ENCODE measurements around the gene MS4A18.
A peak's percentile ranks its signal among the peaks of the same experiment; 100 is the strongest.
"Not testable (repeated sequence)": the region's sequence is repeated elsewhere in the genome, so short reads cannot be mapped to it uniquely, and the experiment has no call there.

MS4A18 gene

DNA sequence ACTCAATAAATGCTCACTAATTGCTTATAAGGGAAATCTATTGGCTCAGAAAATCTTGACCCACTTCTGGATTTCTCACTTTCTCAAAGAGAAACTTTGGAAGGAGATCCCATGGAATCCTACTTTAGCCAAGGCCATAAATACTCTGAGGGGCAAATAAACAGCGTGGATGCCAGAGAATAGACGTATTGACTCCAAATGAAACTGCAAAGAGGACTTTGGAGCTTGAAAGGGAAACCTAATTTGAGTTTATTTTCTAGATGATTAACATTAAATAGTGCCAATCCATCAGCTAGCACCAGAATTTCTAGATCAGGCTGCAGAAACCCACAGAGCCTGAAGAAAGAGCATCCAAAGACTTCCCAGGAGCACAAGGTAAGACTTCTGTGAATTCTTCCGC, at the start of gene MS4A18:
Gene MS4A18, plus strand, starts transcription at position 301 of the 400 bp plus-strand sequence.
- DNase-seq = no peak

- not testable (repeated sequence) for DNase-seq
These were observed 46.3 kb upstream of the MS4A18 start for GRCh38 chr11:60678231-60678630.

GRCh38 chr11:60679879-60680278, 44.6 kb upstream of the MS4A18 start:
- no peak for DNase-seq

- DNase-seq = no peak
These were observed 43.9 kb upstream of the MS4A18 start for GRCh38 chr11:60680455-60681119.

DNA sequence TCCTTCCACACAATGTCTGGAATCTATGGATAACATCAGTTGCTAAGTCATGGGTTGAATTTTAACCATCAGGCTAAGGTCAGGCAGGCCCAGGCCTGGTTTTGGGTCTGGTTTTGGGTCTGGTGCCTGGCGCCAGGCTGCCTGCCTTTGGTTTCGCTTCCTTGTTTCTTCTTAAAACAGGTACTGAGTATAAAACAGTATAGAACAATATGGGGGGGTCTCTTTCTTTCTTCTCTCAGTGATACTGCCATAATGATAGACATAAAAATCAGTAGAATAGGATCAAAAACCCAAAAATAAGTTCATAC, 40.0 kb upstream of the MS4A18 start:
- DNase-seq = not testable (repeated sequence)

DNA sequence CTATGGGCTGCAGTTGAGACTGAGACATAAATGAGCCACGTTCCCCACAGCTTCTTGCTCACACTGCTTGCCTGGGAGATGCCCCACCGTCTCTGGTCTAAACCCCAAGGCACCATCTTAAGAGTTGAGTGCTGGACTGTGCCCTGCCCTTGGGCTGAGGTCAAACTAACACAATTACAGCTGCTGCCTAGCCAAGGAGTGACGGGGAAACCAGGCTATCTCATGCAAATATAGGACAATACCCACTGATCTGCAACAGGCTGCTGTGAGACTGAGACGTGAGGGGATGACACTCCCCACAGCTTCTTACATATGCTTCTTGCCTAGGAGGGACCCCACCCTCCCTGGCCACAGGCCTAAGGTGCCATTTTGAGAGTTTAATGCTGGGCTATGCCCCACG, 32.9 kb upstream of the MS4A18 start:
- DNase-seq = no peak

- peak; percentile 91 for DNase-seq
These were observed 25.2 kb upstream of the MS4A18 start, which contains the start of gene MS4A8 for GRCh38 chr11:60699284-60699691. Gene MS4A8 (plus strand): TSS chr11:60699612. CDS start chr11:60700861, 1,249 bp downstream.

DNA sequence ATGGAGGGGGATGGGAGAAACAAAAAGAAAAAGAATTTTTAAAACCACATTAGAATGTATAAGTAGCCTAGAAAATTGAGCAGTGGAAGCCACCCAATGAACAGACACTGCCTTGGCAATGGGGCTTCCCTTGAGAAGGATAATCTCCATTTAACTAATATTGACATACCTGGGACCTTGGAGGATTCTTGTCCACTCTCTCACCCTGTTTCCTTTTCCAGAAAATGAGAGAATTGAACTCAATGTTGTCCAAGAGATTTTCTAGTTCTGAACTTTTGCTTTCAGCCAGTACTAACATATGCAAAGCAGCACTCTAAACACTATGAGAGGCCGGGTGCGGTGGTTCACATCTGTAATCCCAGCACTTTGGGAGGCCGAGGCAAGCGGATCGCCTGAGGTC, 24.6 kb upstream of the MS4A18 start:
- no peak for DNase-seq

DNA sequence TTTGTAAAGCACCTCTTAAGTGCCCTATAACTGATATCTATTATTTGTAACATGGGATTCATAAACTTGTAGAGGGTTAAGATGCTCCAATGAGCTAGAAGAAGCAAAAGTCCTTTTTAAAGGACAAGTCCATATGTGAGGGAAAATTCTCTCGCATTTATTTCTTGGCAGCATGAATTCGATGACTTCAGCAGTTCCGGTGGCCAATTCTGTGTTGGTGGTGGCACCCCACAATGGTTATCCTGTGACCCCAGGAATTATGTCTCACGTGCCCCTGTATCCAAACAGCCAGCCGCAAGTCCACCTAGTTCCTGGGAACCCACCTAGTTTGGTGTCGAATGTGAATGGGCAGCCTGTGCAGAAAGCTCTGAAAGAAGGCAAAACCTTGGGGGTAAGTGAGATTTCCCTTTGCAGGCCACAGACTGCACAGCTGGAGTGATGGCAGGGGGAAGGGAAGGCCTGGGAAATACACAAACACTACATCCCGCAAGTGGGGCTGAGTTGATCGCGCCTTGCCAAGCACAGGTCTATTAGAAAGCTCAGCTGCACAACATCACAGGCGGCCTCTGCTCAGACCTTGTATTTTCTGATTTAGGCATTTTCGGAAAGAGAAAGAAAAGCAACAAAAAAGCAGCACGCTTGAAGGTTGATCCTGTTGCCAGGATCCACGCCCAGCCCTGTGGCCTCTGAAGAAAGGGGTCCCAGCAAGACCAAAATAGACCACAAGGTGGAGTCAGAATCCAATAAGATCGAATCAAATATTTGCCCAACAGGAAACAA, 23.6 kb upstream of the MS4A18 start:
- peak; percentile 44 for DNase-seq

DNA sequence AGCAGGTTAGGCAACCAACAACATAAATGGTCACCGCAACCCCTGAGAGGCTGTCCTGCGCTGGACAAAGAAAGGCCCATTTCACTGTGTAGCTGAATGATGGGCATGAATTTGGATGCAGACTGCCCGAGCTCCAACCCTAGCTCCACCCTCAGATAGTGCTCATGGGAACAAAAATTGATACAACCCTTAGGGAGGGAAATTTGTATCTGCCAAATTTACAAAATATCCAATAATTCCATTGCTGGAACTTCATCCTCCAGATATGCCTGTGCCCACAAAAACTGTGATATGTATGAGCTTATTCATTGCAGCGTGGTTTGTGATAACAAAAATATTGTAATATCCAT, 23.1 kb upstream of the MS4A18 start:
- DNase-seq = no peak

GRCh38 chr11:60703374-60703773, 21.1 kb upstream of the MS4A18 start:
- no peak for DNase-seq

DNA sequence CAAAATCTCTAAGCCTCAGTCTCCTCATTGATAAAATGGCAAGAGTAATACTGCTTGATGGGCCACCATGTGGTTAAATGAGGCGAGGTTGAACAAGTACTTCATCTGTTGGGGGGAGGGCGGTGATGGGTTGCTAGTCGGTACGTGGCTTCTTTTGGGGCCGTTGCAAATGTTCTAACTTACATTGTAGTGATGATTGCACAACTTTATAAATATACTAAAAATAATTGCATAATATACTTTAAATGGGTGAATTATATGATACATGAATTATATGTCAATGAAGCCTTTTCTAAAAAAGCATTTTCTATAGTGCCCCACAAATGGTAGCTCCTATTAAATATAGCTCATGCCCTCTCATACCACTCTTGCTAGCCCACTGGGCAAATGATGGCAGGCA, 18.6 kb upstream of the MS4A18 start:
- no peak for DNase-seq

DNA sequence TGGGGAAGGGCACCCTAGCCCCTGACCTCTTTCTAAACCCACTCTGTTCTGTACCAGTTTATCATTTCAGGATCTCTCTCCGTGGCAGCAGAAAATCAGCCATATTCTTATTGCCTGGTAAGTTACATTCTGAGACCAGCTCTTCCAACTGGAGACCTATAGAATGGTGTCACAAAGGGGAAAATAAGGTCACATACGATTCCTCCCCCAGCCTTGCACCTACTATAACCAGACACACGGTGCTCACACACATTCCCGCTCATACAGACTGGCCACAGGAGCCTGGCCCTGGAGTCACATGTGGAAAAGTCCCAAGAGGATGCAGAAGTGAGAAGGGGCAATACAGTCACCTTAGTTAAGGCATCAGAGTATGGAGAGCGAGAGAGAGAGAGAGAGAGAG, 17.6 kb upstream of the MS4A18 start:
- no peak for DNase-seq

DNA sequence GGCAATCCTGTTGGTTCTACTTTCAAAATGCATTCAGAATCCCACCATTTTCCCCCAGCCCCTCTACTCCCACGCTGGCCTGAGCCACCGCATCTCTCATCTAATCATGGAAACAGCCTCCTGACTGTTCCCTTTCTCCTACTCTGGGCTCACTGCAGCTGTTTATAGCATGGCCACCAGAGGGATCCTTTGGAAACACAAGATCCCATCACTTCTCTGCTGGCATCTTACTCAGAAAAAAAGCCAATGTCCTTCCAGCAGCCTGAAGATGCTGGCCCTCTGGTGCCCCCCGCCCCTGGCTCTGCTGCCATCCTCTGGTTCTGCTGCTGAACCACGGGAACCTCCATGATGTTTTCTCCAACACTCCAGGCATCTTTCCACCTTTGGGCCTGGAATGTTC, 14.0 kb upstream of the MS4A18 start:
- DNase-seq = no peak

DNA sequence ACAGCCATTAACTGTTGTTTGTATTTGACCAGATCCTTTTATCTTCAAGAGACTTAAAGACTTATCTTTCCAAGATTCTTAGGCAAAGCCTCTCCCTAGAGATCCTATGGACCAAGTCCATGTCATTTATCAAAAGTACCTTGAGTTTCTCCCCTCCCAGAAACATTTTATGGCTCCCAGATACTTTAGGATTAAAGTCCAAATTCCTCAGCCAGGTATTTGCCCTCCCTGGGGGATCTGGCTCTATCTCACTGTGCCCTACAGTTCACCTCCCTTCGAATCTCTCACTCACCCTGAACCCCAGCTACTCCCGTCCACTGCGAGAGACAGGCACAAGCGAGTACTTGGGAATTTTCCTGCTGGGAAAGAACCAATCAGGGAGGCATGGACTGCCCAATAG, 13.2 kb upstream of the MS4A18 start:
- DNase-seq = no peak

DNA sequence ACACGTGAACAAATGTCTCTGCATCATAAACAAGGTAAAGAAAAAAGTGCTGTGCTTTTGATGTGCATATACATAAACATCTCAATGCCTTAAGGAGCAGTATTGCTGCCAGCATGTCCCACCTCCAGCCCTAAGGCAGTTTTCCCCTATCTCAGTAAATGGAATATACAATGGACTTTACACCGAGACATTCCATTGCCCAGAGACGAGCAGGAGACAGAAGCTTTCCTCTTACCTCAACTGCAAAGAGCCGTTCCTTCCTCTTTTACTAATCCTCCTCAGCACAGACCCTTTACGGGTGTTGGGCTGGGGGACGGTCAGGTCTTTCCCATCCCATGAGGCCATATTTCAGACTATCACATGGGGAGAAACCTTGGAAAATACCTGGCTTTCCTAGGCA, 11.1 kb upstream of the MS4A18 start:
- not testable (repeated sequence) for DNase-seq

DNA sequence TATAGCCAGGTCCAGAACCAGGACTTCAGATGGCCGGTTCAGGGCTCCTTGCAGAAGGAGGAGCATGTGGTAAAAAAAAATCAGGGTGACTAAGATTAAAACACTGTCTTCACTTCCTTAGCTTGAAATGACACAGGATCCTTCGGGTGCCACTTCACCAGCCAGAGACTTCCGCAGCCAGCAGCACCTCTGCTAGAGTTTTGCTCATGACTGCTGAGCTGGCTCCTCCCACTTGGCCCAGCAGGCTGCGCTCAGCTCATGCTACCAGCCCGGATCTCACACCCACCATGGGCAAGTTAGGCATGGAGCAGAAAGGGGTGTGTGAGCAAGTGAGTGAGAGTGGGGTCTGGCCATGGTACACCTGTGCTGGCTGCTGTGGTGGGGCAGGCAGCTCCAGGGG, 6.6 kb upstream of the MS4A18 start:
- DNase-seq = no peak

- no peak for DNase-seq
These were observed 5.8 kb upstream of the MS4A18 start for GRCh38 chr11:60718524-60719316.

DNA sequence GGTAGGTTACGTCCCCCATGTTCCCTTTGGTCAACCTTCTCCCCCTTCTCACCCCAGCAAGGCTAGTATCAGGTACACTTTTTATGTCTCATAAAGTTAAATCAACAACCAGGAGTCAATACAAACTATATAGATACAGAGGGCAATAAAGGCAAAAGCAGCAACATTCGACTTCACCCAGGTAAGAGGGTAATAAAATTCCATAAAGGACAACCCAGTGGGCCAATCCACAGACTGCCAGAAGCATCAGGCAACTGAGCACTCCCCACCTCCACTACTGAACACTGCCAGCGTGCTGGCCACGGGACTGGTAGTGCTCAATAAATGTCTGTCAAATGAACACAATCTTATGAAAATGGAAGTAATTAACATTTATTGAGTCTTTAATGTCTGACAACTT, 5.1 kb upstream of the MS4A18 start:
- DNase-seq = no peak

DNA sequence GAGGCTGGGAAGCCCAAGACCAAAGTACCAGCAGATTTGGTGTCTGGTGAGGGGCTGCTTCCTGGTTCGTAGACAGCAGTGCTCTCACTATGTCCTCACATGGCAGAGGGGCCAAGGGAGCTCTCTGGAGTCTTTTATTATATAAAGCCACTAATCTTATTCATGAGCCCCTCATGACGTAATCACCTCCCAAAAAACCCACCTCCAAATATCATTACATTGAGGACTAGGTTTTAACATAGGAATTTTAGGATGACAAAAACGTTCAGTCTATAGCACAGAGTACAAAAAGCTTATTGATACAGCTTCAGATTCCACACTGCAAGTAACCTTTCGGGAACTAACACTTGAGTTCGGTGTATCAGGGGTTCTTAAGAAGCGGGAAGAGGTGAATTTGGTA, 4.1 kb upstream of the MS4A18 start:
- DNase-seq = no peak

GRCh38 chr11:60725592-60725991, 1.1 kb downstream of the MS4A18 start:
- no peak for DNase-seq

GRCh38 chr11:60731586-60731985, 7.1 kb downstream of the MS4A18 start:
- no peak for DNase-seq

DNA sequence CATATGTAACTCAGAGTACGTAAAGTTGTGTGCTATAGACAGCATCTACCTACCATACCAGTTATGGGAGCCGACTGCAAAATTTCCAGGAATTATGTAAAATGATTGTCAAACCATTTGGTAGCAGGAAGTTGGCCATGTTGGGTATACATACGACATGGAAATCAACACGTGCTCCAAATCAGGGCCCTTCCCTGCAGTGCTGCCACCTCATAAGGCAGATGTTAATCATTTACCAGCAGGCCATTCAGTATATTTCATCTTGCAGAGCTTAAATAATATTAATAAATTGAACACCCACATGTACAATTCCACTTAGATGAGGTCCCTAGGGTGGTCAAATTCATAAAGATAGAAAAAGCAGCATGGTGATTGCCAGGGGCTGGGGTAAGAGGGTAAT, 9.8 kb downstream of the MS4A18 start:
- DNase-seq = no peak

- DNase-seq = no peak
These were observed 14.6 kb downstream of the MS4A18 start for GRCh38 chr11:60739114-60739513.
